ENCODE results near the gene OR52E8. TPM values are rescaled to one million over a fixed set of nuclear protein-coding genes. Genes with fewer than 3 reads are reported as not detected.

OR52E8 gene
- total RNA-seq, 4 donors from 2014 or later = not detected

- 70 to 72% methylated on average over 3 of the region's 3 CpGs for WGBS, 2 donors
- Histone ChIP-seq H3K4me1 (no peaks in the 10 kb centered on the region), H3K9me3 (no peaks in the 10 kb centered on the region), H3K36me3 (no peaks in the 10 kb centered on the region), H3K27me3 (no peaks in the 10 kb centered on the region), H3K4me3 (no peak overlapping the region), H3K27ac (no peak overlapping the region)
- DNase-seq (ENCODE audit: low spot score in 2 of 2) = no peak
- TF ChIP-seq POLR2A (IDR thresholded peaks at IDR 0.05) = no peak
- no peak for TF ChIP-seq CTCF (IDR thresholded peaks at IDR 0.05)
- TF ChIP-seq EP300 (IDR thresholded peaks at IDR 0.05) = no peak
Measured at GRCh38 chr11:5887172-5887571, 29.7 kb upstream of the OR52E8 start.

- Histone ChIP-seq H3K4me1 (no peaks in the 10 kb centered on the region), H3K9me3 (no peaks in the 10 kb centered on the region), H3K4me3 (no peak overlapping the region), H3K27ac (no peak overlapping the region), H3K36me3 (no peaks in the 10 kb centered on the region), H3K27me3 (no peaks in the 10 kb centered on the region)
- DNase-seq (ENCODE audit: low spot score in 2 of 2) = no peak
- no peak for TF ChIP-seq POLR2A (IDR thresholded peaks at IDR 0.05)
- no peak for TF ChIP-seq EP300 (IDR thresholded peaks at IDR 0.05)
- TF ChIP-seq CTCF (IDR thresholded peaks at IDR 0.05) = no peak
Measured at GRCh38 chr11:5881756-5882155, 24.3 kb upstream of the OR52E8 start.

GRCh38 chr11:5880329-5880728, 22.8 kb upstream of the OR52E8 start, which contains the start of gene OR52E4:
TSS of gene OR52E4 (plus strand) at chr11:5880629. CDS start at chr11:5884293, 3,664 bp downstream.
- 72 to 76% methylated on average over 4 of the region's 4 CpGs for WGBS, 2 donors
- H3K9me3 ChIP-seq = no peaks in the 10 kb centered on the region
- no peak for TF ChIP-seq POLR2A (IDR thresholded peaks at IDR 0.05)
- TF ChIP-seq EP300 (IDR thresholded peaks at IDR 0.05) = no peak
- TF ChIP-seq CTCF (IDR thresholded peaks at IDR 0.05) = no peak

GRCh38 chr11:5878564-5878963, 21.1 kb upstream of the OR52E8 start:
- Histone ChIP-seq H3K4me3 (no peak overlapping the region), H3K27me3 (no peaks in the 10 kb centered on the region), H3K9me3 (no peaks in the 10 kb centered on the region), H3K36me3 (no peaks in the 10 kb centered on the region), H3K27ac (no peak overlapping the region), H3K4me1 (no peaks in the 10 kb centered on the region)
- TF ChIP-seq EP300 (IDR thresholded peaks at IDR 0.05) (no peak), CTCF (IDR thresholded peaks at IDR 0.05) (no peak), POLR2A (IDR thresholded peaks at IDR 0.05) (no peak)
- WGBS, 2 donors = 50 to 51% methylated on average over 2 of the region's 2 CpGs
- no peak for DNase-seq (ENCODE audit: low spot score in 2 of 2)

More at GRCh38 chr11:5880329-5880728, 22.8 kb upstream of the OR52E8 start, which contains the start of gene OR52E4:
- Histone ChIP-seq H3K4me1 (no peaks in the 10 kb centered on the region), H3K27me3 (no peaks in the 10 kb centered on the region), H3K36me3 (no peaks in the 10 kb centered on the region), H3K27ac (no peak within 1 kb of the TSS), H3K4me3 (no peak within 1 kb of the TSS)
- DNase-seq (ENCODE audit: low spot score in 2 of 2) = no peak

- TF ChIP-seq CTCF (IDR thresholded peaks at IDR 0.05) = no peak
- no peak for TF ChIP-seq EP300 (IDR thresholded peaks at IDR 0.05)
- TF ChIP-seq POLR2A (IDR thresholded peaks at IDR 0.05) = no peak
- Histone ChIP-seq H3K9me3 (peaks cover 0 to 6% (median 0%) of the 10 kb centered on the region in 4 donors), H3K27ac (no peak overlapping the region), H3K27me3 (no peaks in the 10 kb centered on the region), H3K36me3 (no peaks in the 10 kb centered on the region), H3K4me3 (no peak overlapping the region), H3K4me1 (no peaks in the 10 kb centered on the region)
- WGBS, 2 donors = 78 to 96% methylated on average over 2 of the region's 2 CpGs
- DNase-seq (ENCODE audit: low spot score in 2 of 2) = no peak
Measured at GRCh38 chr11:5865826-5866225, 8.3 kb upstream of the OR52E8 start.
